H9 (cell line): ENCODE data around the gene RERE. TPM values are rescaled to one million over a fixed set of nuclear protein-coding genes. Genes with fewer than 3 reads are reported as not detected.

Source experiments
- DNase-seq: peaks from one replicate; pipeline ENCODE4 v3.0.0-alpha.2; 2017
- H2AFZ ChIP-seq: one replicate; pipeline ENCODE4 v1.6.1; 2013; ENCODE audit warnings: mild to moderate bottlenecking, low read length, control low read depth, moderate library complexity
- H2AK5ac ChIP-seq: 2 replicates; pipeline ENCODE4 v1.6.1; 2013; ENCODE audit warnings: low read length, control low read depth, mixed read lengths; ENCODE audit not compliant: insufficient read length
- H2BK120ac ChIP-seq: one replicate; pipeline ENCODE4 v1.6.1; 2013; ENCODE audit warnings: low read depth, mild to moderate bottlenecking, low read length, control low read depth, inconsistent platforms; ENCODE audit not compliant: poor library complexity, severe bottlenecking
- H2BK12ac ChIP-seq: 2 replicates; pipeline ENCODE4 v1.6.1; 2013; ENCODE audit warnings: low read length, control low read depth, mixed read lengths, low read depth; ENCODE audit not compliant: insufficient read length
- H2BK15ac ChIP-seq: 2 replicates; pipeline ENCODE4 v1.6.1; 2013; ENCODE audit warnings: low read depth, low read length, control low read depth
- H2BK20ac ChIP-seq: one replicate; pipeline ENCODE4 v1.6.1; 2013; ENCODE audit warnings: low read depth, mild to moderate bottlenecking, low read length, control low read depth, inconsistent platforms; ENCODE audit not compliant: poor library complexity, severe bottlenecking
- H2BK5ac ChIP-seq: 2 replicates; pipeline ENCODE4 v1.6.1; 2013; ENCODE audit warnings: low read length, control low read depth, mixed read lengths; ENCODE audit not compliant: insufficient read length
- H3K14ac ChIP-seq: 2 replicates; pipeline ENCODE4 v1.6.1; 2013; ENCODE audit warnings: low read length, control low read depth; ENCODE audit not compliant: insufficient read depth
- H3K18ac ChIP-seq: 2 replicates; pipeline ENCODE4 v1.6.1; 2013; ENCODE audit warnings: low read depth, mild to moderate bottlenecking, mixed read lengths, low read length, control low read depth; ENCODE audit not compliant: insufficient read length
- H3K23ac ChIP-seq: 2 replicates; pipeline ENCODE4 v1.6.1; 2013; ENCODE audit warnings: low read length, control low read depth, mixed read lengths, low read depth; ENCODE audit not compliant: insufficient read length
- H3K23me2 ChIP-seq: 2 replicates; pipeline ENCODE4 v1.6.1; 2013; ENCODE audit warnings: low read depth, mild to moderate bottlenecking, mixed read lengths, low read length, control low read depth; ENCODE audit not compliant: insufficient read length, poor library complexity, severe bottlenecking
- H3K27ac ChIP-seq: 2 replicates; pipeline ENCODE4 v1.5.1; 2013; ENCODE audit warnings: low read length, control low read depth, mixed read lengths, low read depth; ENCODE audit not compliant: insufficient read length
- H3K27me3 ChIP-seq: 2 replicates; pipeline ENCODE4 v1.6.1; 2013; ENCODE audit warnings: low read length, control low read depth, inconsistent platforms; ENCODE audit not compliant: insufficient read depth
- H3K4ac ChIP-seq: 2 replicates; pipeline ENCODE4 v1.6.1; 2013; ENCODE audit warnings: low read depth, mild to moderate bottlenecking, control low read depth, inconsistent platforms, low read length, moderate library complexity
- H3K4me1 ChIP-seq: 2 replicates; pipeline ENCODE4 v1.6.1; 2013; ENCODE audit warnings: low read length, control low read depth, inconsistent platforms; ENCODE audit not compliant: insufficient read depth
- H3K4me2 ChIP-seq: 2 replicates; pipeline ENCODE4 v1.6.1; 2013; ENCODE audit warnings: low read length, control low read depth, mixed read lengths; ENCODE audit not compliant: insufficient read length, insufficient read depth
- H3K56ac ChIP-seq: 2 replicates; pipeline ENCODE4 v1.6.1; 2013; ENCODE audit warnings: low read depth, mild to moderate bottlenecking, mixed read lengths, low read length, control low read depth; ENCODE audit not compliant: insufficient read length
- H3K79me1 ChIP-seq: 2 replicates; pipeline ENCODE4 v1.6.1; 2013; ENCODE audit warnings: low read depth, mild to moderate bottlenecking, moderate library complexity, low read length, control low read depth, inconsistent platforms; ENCODE audit not compliant: insufficient read depth, poor library complexity, severe bottlenecking
- H3K79me2 ChIP-seq: 2 replicates; pipeline ENCODE4 v1.6.1; 2013; ENCODE audit warnings: low read length, control low read depth, inconsistent platforms; ENCODE audit not compliant: insufficient read depth
- H3K9ac ChIP-seq: 2 replicates; pipeline ENCODE4 v1.6.1; 2013; ENCODE audit warnings: low read length, control low read depth, mixed read lengths; ENCODE audit not compliant: insufficient read length; ENCODE audit errors: extremely low read depth
- H3K9me3 ChIP-seq: one replicate; pipeline ENCODE4 v1.6.1; 2013; ENCODE audit warnings: low read depth, low read length, inconsistent platforms; ENCODE audit not compliant: control insufficient read depth
- H3T11ph ChIP-seq: one replicate; pipeline ENCODE4 v1.6.1; 2013; ENCODE audit warnings: mild to moderate bottlenecking, low read length, control low read depth, inconsistent platforms
- H4K20me1 ChIP-seq: one replicate; pipeline ENCODE4 v1.6.1; 2013; ENCODE audit not compliant: control insufficient read depth, insufficient read length, insufficient read depth
- H4K5ac ChIP-seq: 2 replicates; pipeline ENCODE4 v1.6.1; 2013; ENCODE audit warnings: low read depth, mild to moderate bottlenecking, mixed read lengths, low read length, control low read depth; ENCODE audit not compliant: insufficient read length
- H4K8ac ChIP-seq: replicated peaks from 2 replicates; pipeline ENCODE4 v1.6.1; 2013; ENCODE audit warnings: low read length, control low read depth, mixed read lengths, low read depth; ENCODE audit not compliant: insufficient read length
- H4K91ac ChIP-seq: 2 replicates; pipeline ENCODE4 v1.6.1; 2013; ENCODE audit warnings: low read depth, mild to moderate bottlenecking, moderate library complexity, mixed read lengths, low read length, control low read depth; ENCODE audit not compliant: insufficient read length
- H3K27ac Mint-ChIP-seq, 3 experiments: 2 replicates in 2 of 3; 3 replicates in 1 of 3; pipeline ENCODE4 v1.8.0; 2020 to 2021; ENCODE audit warnings: mixed read lengths in 3 of 3, mild to moderate bottlenecking in 1 of 3, moderate library complexity in 1 of 3
- H3K27me3 Mint-ChIP-seq: 2 replicates; pipeline ENCODE4 v1.8.0; 2021; ENCODE audit warnings: low read depth, mild to moderate bottlenecking, moderate library complexity, mixed read lengths
- H3K36me3 Mint-ChIP-seq, 3 experiments: 2 replicates in 2 of 3; 3 replicates in 1 of 3; pipeline ENCODE4 v1.8.0; 2020 to 2021; ENCODE audit warnings: low read depth in 3 of 3, mixed read lengths in 3 of 3; ENCODE audit not compliant: insufficient read depth in 1 of 3
- H3K4me1 Mint-ChIP-seq, 2 experiments: 2 replicates each; pipeline ENCODE4 v1.8.0; 2020; ENCODE audit warnings: mixed read lengths in 2 of 2
- H3K4me3 Mint-ChIP-seq, 2 experiments: 2 replicates in 1 of 2; 3 replicates in 1 of 2; pipeline ENCODE4 v1.8.0; 2020 to 2021; ENCODE audit warnings: mild to moderate bottlenecking in 2 of 2, mixed read lengths in 2 of 2, moderate library complexity in 1 of 2
- H3K9me3 Mint-ChIP-seq, 2 experiments: 2 replicates in 1 of 2; 3 replicates in 1 of 2; pipeline ENCODE4 v1.8.0; 2020; ENCODE audit warnings: mild to moderate bottlenecking in 2 of 2, mixed read lengths in 2 of 2, moderate library complexity in 1 of 2
- CTCF ChIP-seq: fragments of 200-600 bp; sonication (generic); conservative IDR thresholded peaks from 3 replicates; pipeline ENCODE4 v1.8.0; 2021; ENCODE audit warnings: antibody characterized with exemption, mild to moderate bottlenecking
- WGBS: extraction: QIAGEN DNeasy Blood & Tissue Kit; methylation state at CpG from one replicate; pipeline ENCODE4 v1.1.7; 2013; ENCODE audit warnings: missing lambda C conversion rate, low lambda C conversion rate, mixed read lengths; ENCODE audit not compliant: insufficient read length; ENCODE audit errors: extremely low coverage; 5-methylcytosine and 5-hydroxymethylcytosine counted together
- total RNA-seq: library from RNA; stranded (reverse); gene quantifications from 2 replicates; pipeline ENCODE4 v1.2.1, GENCODE V29; 2021

RERE gene
- total RNA-seq, 1 experiment from 2014 or later, result 103 TPM

- H3T11ph ChIP-seq, result no peak overlapping the region
- H3K4me1 Mint-ChIP-seq, result peaks cover 19 to 22% of the 10 kb centered on the region in 2 experiments
- no peak overlapping the region for H2BK12ac ChIP-seq
- H3K14ac ChIP-seq, result no peak overlapping the region
- H2AFZ ChIP-seq, result no peak overlapping the region
- no peak overlapping the region for H4K5ac ChIP-seq
- peaks cover 0 to 5% (median 3%) of the 10 kb centered on the region in 3 experiments; a peak in 1 of 7 replicates for H3K36me3 Mint-ChIP-seq
- no peaks in the 10 kb centered on the region for H3K27me3 Mint-ChIP-seq
- no peak overlapping the region for H2BK120ac ChIP-seq
- no peaks in the 10 kb centered on the region for H3K79me1 ChIP-seq
- H3K4me2 ChIP-seq, result no peak overlapping the region
- H3K23ac ChIP-seq, result no peak overlapping the region
- H3K23me2 ChIP-seq, result no peaks in the 10 kb centered on the region
- no peak for DNase-seq
- no peak overlapping the region for H3K27ac ChIP-seq
- no peak overlapping the region for H2AK5ac ChIP-seq
- no peak overlapping the region for H3K56ac ChIP-seq
- H3K18ac ChIP-seq, result no peak overlapping the region
- TF ChIP-seq CTCF, result no peak
- H3K9ac ChIP-seq, result no peak overlapping the region
- H2BK5ac ChIP-seq, result no peak overlapping the region
- H4K91ac ChIP-seq, result no peak overlapping the region
- H3K27me3 ChIP-seq, result no peaks in the 10 kb centered on the region
- no peaks in the 10 kb centered on the region for H4K20me1 ChIP-seq
- no peak overlapping the region for H4K8ac ChIP-seq
- H3K4ac ChIP-seq, result no peak overlapping the region
- H3K4me3 Mint-ChIP-seq, result no peak overlapping the region
- H3K4me1 ChIP-seq, result peaks cover 2% of the 10 kb centered on the region; the same call in 1 of the 2 replicates
- H2BK15ac ChIP-seq, result no peak overlapping the region
- no peaks in the 10 kb centered on the region for H3K9me3 ChIP-seq
- H3K79me2 ChIP-seq, result no peaks in the 10 kb centered on the region; the same call in 1 of the 2 replicates
- H2BK20ac ChIP-seq, result no peak overlapping the region
- no peaks in the 10 kb centered on the region; a peak in 1 of 5 replicates for H3K9me3 Mint-ChIP-seq
- H3K27ac Mint-ChIP-seq, result no peak overlapping the region
- no CpG with 5 or more reads among the region's 4 CpGs for WGBS
Measured at GRCh38 chr1:8751984-8752383, 65.5 kb downstream of the RERE start.
